ENCODE measurements around the gene RELA. TPM values are rescaled to one million over a fixed set of nuclear protein-coding genes. Genes with fewer than 3 reads are reported as not detected.

The RELA gene
- 100 to 1,000 TPM; 379 to 382 TPM for total RNA-seq
- polyA plus RNA-seq (2013, experiment 1 of 2), result 77.4 TPM
- polyA plus RNA-seq (2013, experiment 2 of 2), result 98.9 TPM
- 62.5 to 273 (median 130) reads per million in 172 experiments for total RNA-seq

DNA sequence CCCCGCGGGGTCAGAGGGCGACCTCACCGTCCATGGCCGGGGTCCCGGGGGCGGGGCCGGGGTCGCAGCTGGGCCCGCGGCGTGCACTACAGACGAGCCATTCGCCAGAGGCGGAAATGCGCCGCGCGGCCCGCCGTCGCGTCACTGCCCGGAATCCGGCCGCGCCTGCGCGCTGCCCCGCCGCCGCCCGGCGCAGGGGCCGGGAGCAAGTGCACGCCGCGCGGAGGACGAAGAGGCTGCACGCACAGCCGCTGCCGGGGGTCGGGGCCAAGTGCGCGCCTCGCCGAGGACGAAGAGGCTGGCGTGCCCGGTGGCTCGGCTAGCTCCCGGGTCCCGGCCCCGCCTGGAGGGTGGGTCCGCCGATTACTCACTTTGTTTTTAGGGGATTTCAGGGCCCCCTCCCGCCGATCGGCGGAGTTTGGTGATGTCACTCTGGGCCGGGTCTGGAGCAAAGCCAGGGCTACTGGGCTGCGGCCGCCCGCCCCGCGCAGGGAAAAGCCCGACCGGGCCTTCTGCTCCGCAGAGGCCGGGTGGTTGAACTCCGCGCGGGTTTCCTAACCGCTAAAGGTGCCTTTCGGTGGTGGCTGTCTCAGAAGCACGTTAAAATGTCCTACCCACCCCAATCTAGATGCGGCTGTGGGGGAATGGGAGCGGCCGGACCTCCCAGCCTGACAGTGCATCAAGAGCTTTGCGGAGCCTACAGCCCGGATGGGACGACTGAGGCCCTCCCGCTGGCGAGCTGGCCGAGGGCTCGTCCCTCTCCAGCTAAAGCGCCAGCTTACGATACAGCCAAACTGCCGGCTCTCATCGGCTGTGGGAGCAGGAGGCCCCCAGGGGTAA is at the start of gene RELA:
Gene RELA (minus strand): TSS at position 118 of the 840 bp plus-strand sequence. CDS start 84 bp downstream, at position 34.
- ChIA-PET CTCF (interaction anchor here (0.7 to 2.1 kb wide), 6 partner anchors 11 to 227 kb away, joined by 3 to 11 read pairs (median 4); partner anchors contain the start of genes CCDC85B, KAT5 and MUS81), POLR2A (interaction anchor here (0.7 to 5.9 kb wide), 25 partner anchors 10 to 1345 kb away, joined by 3 to 93 read pairs (median 4); partner anchors contain the start of genes CFL1, EHBP1L1, FAM89B and KAT5)
- H3K27ac ChIP-seq (ENCODE audit: low read depth in 1 of 2, low read length in 2 of 2), result peak within 1 kb of the TSS; percentile 96 to 97
- peaks cover 59% of the 10 kb centered on the region for H3K4me1 ChIP-seq (ENCODE audit: insufficient read depth, low read length)
- ATAC-seq (ENCODE audit: poor library complexity) (peak; percentile 83), DNase-seq (peak; percentile 79 to 96 (median 89))
- peak within 1 kb of the TSS; percentile 97 for H3K4me3 ChIP-seq (ENCODE audit: low read length)
- Mint-ChIP-seq H3K9me3 (no peaks in the 10 kb centered on the region), H3K4me3 (peak within 1 kb of the TSS; percentile 92), H3K27me3 (no peaks in the 10 kb centered on the region), H3K27ac (peak within 1 kb of the TSS; percentile 94), H3K4me1 (ENCODE audit: low read depth) (peaks cover 33% of the 10 kb centered on the region), H3K36me3 (ENCODE audit: low read depth) (peaks cover 39% of the 10 kb centered on the region)
- no peaks in the 10 kb centered on the region for H3K9me3 ChIP-seq (ENCODE audit: control insufficient read depth in 1 of 2, insufficient read depth in 1 of 2, low read length in 2 of 2)
- no peaks in the 10 kb centered on the region for H3K27me3 ChIP-seq (ENCODE audit: control insufficient read depth in 1 of 2, insufficient read depth in 2 of 2, low read length in 2 of 2)
- H3K36me3 ChIP-seq (ENCODE audit: insufficient read depth, low read length), result peaks cover 42% of the 10 kb centered on the region
- TF ChIP-seq, protein P1, sequence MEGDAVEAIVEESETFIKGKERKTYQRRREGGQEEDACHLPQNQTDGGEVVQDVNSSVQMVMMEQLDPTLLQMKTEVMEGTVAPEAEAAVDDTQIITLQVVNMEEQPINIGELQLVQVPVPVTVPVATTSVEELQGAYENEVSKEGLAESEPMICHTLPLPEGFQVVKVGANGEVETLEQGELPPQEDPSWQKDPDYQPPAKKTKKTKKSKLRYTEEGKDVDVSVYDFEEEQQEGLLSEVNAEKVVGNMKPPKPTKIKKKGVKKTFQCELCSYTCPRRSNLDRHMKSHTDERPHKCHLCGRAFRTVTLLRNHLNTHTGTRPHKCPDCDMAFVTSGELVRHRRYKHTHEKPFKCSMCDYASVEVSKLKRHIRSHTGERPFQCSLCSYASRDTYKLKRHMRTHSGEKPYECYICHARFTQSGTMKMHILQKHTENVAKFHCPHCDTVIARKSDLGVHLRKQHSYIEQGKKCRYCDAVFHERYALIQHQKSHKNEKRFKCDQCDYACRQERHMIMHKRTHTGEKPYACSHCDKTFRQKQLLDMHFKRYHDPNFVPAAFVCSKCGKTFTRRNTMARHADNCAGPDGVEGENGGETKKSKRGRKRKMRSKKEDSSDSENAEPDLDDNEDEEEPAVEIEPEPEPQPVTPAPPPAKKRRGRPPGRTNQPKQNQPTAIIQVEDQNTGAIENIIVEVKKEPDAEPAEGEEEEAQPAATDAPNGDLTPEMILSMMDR (IDR thresholded peaks at IDR 0.05), result no peak
- intact Hi-C loops (cut with DNase I, micrococcal nuclease), result loop anchor here (1.0 to 5.0 kb wide), 5 partner anchors 10 to 91 kb away; partner anchors contain the start of genes PCNX3 (in 2 of the 2), FAM89B (in 1 of the 2), KAT5 (in 1 of the 2) and SIPA1 (in 1 of the 2)

DNA sequence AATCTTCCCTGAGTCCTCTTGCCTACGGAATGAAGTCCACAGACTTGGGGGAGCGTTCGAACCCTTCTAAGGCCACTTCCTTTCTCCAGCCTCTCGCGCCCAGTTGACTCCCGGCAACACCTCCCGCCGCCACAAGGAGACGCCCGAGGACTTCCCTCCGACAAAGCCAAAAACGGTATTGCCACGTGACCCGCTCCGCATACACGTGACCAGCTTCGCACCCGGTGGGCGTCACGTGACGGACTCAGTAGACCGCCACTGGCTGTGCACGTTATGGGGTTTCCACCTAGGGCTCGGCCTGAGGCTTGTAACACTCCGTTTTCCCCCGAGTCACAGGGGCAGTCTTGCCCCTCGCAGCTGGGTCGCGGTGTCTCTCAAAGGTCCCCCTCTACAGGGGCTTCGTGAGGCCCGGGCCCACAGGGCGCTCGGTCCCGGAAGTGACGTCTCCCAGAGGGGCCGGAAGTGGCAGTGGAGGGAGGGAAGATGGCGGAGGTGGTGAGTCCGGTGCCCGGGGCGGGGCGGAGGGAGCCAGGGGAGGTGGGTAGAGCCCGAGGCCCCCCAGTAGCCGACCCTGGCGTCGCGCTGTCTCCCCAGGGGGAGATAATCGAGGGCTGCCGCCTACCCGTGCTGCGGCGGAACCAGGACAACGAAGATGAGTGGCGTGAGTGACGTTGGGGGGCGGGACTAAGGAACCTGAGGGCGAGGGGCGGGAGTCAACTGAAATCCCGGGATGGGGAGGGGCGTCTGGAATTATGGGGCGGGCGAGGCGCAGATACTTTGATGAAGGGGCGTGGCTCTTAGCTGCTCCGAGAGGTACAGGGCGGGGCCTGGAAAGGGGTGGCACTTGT is 49.3 kb upstream of the RELA start, which contains the start of gene KAT5:
Gene KAT5 (plus strand): TSS at position 468 of the 848 bp plus-strand sequence. CDS start 16 bp downstream, at position 484.
- H3K4me1 Mint-ChIP-seq (ENCODE audit: low read depth), result peaks cover 23% of the 10 kb centered on the region
- H3K9me3 Mint-ChIP-seq, result no peaks in the 10 kb centered on the region
- H3K36me3 ChIP-seq (ENCODE audit: insufficient read depth, low read length), result peaks cover 46% of the 10 kb centered on the region
- H3K27me3 Mint-ChIP-seq, result no peaks in the 10 kb centered on the region
- ChIA-PET POLR2A (interaction anchor here (0.6 to 2.7 kb wide), 26 partner anchors 10 to 590 kb away, joined by 3 to 54 read pairs (median 7); partner anchors contain the start of genes AP5B1, BANF1, CCDC85B and CFL1), CTCF (interaction anchor here (0.6 to 2.6 kb wide), 43 partner anchors 8 to 686 kb away, joined by 3 to 40 read pairs (median 6); partner anchors contain the start of genes AP5B1, BANF1, CCDC85B and EIF1AD)
- H3K4me1 ChIP-seq (ENCODE audit: insufficient read depth, low read length), result peaks cover 30% of the 10 kb centered on the region
- ATAC-seq (ENCODE audit: poor library complexity), result peak; percentile 79
- peak within 1 kb of the TSS; percentile 82 for H3K4me3 ChIP-seq (ENCODE audit: low read length)
- peak within 1 kb of the TSS; percentile 98 for H3K4me3 Mint-ChIP-seq
- H3K27ac ChIP-seq (ENCODE audit: low read depth in 1 of 2, low read length in 2 of 2), result peak within 1 kb of the TSS; percentile 99
- TF ChIP-seq, protein P1 (IDR thresholded peaks at IDR 0.05), result peak; percentile 98
- peak; percentile 95 to 99 (median 96) for DNase-seq
- H3K27me3 ChIP-seq (ENCODE audit: control insufficient read depth in 1 of 2, insufficient read depth in 2 of 2, low read length in 2 of 2), result no peaks in the 10 kb centered on the region
- no peaks in the 10 kb centered on the region for H3K9me3 ChIP-seq (ENCODE audit: control insufficient read depth in 1 of 2, insufficient read depth in 1 of 2, low read length in 2 of 2)
- peaks cover 46% of the 10 kb centered on the region for H3K36me3 Mint-ChIP-seq (ENCODE audit: low read depth)
- intact Hi-C loops (cut with DNase I, micrococcal nuclease), result loop anchor here (1.0 to 10.0 kb wide), 13 partner anchors 8 to 553 kb away; partner anchors contain the start of genes FIBP (in 1 of the 2), GAL3ST3 (in 1 of the 2), PCNX3 (in 1 of the 2) and RAB1B (in 1 of the 2)
- peak within 1 kb of the TSS; percentile 99 for H3K27ac Mint-ChIP-seq
